GM12874 (cell line): ENCODE results near the gene FBXO2.

ENCODE experiments used
- TF ChIP-seq, protein P1 (sequence below): IDR thresholded peaks from 2 replicates; pipeline ENCODE4 v1.5.1; 2011; ENCODE audit warnings: low read depth, mild to moderate bottlenecking, control low read depth, low read length, moderate library complexity; ENCODE audit not compliant: insufficient read depth

Gene FBXO2

DNA sequence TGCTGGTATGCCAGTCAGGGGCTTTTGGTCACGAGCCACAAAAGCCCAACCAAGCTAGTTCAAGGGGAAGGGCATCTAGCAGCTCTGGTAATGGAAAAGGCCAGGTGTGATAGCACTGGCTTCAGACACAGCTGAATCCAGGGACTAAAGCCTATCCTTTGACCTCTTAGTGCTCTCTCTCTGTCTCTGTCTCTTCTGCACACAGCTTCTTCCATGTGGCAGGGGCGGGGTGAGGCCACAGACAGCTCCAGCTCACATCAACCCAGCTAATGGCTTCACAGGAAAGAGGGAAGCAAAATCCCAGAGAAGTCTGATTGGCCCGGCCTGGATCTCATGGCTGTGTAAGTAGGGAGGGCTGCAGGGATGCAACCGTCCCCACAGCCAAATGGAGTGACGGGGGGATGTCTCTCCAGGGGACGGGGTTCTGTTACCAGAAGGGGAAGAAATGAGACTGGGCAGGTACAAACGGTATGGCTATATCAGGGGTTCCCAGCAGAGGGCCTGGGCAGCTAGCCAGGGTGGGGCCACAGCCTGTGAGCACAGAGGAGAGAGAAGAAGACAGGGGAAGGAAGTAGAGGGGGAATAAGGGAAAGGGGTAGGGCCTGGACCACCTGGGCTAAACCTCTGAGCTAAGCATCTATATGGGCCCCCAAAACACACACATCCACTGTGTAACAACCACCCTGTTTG, 42.4 kb downstream of the FBXO2 start:
- TF ChIP-seq, protein P1, sequence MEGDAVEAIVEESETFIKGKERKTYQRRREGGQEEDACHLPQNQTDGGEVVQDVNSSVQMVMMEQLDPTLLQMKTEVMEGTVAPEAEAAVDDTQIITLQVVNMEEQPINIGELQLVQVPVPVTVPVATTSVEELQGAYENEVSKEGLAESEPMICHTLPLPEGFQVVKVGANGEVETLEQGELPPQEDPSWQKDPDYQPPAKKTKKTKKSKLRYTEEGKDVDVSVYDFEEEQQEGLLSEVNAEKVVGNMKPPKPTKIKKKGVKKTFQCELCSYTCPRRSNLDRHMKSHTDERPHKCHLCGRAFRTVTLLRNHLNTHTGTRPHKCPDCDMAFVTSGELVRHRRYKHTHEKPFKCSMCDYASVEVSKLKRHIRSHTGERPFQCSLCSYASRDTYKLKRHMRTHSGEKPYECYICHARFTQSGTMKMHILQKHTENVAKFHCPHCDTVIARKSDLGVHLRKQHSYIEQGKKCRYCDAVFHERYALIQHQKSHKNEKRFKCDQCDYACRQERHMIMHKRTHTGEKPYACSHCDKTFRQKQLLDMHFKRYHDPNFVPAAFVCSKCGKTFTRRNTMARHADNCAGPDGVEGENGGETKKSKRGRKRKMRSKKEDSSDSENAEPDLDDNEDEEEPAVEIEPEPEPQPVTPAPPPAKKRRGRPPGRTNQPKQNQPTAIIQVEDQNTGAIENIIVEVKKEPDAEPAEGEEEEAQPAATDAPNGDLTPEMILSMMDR, result no peak

DNA sequence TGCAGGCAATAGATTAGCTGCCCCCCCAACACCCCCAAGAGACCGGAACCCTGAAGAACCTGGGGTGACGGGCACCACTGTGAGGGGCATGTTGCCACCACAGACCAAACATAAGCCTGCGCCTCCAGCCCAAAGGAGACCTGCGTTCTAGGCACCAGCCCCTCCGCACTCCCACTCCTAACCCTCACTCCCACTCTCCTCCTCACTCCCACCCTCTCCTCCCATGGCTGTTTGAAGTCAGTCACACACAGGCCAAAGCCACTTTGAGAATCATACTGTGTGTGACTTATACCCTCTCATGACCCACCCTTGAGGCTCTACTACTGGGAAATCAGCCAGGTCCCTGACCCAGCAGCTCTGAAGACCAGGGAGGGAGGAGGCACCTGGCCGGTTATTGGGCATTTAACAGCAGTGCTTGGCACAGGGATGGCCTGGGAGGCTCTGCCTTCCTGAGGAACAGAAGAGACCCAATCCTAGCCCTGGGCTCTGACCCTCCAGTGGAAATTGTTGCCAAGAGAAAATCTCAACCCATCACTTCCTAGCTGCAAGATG, 43.5 kb downstream of the FBXO2 start:
- TF ChIP-seq, protein P1, result no peak

DNA sequence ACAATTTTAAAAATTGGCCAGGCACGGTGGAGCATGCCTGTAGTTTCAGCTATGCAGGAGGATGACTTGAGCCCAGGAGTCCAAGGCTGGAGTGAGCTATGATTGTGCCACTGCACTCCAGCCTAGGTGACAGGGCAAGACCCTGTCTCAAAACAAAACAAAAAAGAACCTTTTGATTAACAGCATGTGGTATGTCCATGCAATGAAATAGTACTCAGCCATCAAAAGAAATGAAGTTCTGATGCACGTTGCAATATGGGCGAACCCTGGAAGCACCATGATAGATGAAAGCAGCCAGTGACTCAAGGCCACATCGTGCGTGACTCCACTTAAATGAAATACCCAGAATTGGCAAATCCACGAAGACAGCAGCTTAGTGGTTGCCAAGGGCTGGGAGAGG, 47.5 kb downstream of the FBXO2 start:
- TF ChIP-seq, protein P1, result no peak

DNA sequence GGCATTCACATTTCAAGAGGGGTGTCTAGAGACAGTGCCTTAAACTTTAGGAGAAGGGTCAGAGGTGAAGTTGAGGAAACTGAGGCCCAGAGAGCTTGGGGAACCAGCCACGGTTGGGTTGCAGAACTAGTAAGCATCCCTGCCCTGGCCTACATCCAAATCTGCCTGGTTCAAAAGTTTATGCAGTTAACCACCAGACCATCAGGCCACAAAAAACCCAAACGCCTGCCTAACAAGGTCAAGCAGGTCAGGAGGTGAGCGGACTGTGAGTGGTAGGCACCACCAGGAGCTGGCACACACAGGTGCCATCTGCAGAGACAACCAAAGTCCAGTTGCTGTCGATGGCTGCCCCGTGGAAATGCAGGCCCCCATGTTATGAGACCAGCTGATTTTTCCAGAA, 51.2 kb downstream of the FBXO2 start:
- TF ChIP-seq, protein P1, result no peak

DNA sequence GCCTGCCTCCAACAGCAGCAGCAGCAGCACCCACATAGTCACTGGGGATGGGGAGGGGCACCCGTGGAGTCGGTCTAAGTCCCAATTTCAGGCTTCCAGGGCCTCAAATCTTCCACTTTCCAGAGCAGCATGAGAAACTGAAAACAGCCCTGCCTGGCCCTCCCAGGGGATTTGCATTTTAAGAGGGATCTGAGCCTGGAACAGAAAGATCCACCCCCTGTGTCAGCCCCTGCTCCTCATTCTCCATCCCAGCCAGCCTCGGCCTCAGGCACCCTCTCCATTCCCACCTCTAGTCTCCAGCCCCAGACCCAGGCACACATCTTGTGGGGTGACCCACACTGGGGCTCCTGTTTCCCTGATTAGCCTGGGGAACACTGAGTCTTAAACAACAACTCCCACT, 51.8 kb downstream of the FBXO2 start:
- TF ChIP-seq, protein P1, result no peak

DNA sequence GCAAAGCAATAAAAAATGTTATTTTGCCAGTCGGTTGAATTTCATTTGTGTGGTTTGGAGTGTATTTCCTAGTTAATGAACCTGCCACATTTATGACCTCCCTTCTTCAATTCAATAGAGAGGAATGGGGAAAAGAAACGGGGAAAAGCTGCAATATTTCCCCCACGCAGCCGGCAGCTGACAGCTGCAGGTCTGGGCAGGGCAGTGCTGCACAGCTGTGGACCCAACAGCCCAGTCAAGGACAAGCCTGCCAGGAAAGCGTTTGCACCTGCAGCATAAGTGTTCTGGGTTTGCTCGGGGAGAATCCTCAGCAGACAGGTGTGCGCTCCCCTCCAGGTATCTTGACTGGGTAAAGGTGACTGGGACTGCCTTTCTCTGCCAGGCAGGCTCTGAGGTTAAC, 53.4 kb downstream of the FBXO2 start:
- TF ChIP-seq, protein P1, result no peak

DNA sequence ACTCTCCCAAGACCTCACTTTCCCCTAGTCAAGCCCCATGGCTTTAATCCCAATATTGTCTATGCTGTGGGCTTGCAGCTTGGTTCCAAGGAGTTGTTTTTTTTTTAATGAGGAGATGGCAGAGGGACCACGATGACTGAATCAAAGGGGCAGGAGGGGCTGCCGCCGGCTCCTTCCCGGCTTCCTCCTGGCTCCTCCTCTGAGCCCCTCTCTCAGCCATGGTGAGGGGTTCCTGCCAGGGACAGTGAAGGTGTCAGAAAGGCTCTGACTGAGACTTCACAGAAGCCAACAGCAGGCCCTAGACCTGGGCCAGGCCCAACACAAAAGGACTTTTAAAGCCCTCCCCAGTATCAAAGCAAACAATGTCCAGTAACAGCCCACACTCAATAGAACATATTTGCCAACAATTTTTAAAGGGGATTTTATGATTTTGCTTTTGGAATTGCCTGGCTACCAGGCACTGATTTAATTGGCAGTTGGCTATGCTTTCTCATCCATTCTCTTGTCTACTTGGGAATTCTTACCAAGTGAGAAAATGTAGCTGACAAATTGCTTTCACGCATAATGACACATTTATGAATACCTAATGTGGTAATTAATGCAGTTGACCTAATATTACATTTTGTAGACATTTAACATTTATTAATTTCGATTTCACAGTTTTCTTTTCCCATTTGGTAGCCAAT, 54.2 kb downstream of the FBXO2 start:
- TF ChIP-seq, protein P1, result no peak
